ENCODE data around the gene TIGD1.

DNA sequence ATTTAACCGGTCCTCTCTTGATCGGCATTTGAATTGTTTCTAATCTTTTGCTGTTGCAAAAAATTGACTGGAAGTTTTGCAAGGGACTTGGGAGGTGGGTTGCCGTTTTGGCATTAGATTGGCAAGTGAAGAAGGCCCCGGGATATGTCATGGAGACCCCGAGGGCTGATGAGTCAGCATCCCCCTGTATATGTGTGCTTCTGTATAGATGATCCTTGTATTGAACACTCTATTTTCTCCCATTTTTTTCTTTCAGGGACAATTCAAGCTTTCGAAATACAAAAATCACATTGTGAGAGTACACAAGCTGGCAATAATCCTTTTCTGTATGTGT is 30.3 kb upstream of the TIGD1 start:
- TF ChIP-seq CTCF (IDR thresholded peaks at IDR 0.05; ENCODE audit: low read depth, low read length): no peak
- TF ChIP-seq, protein P1, sequence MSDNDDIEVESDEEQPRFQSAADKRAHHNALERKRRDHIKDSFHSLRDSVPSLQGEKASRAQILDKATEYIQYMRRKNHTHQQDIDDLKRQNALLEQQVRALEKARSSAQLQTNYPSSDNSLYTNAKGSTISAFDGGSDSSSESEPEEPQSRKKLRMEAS (IDR thresholded peaks at IDR 0.05; ENCODE audit: low read depth, low read length): no peak
